HG02763 (cell line): Measurements from ENCODE around the gene HAUS3.
"Not testable (repeated sequence)": the region's sequence is repeated elsewhere in the genome, so short reads cannot be mapped to it uniquely, and the experiment has no call there.

ENCODE experiments used
- ATAC-seq: cut with Tn5 transposase; IDR thresholded peaks from one replicate; pipeline ENCODE4 v1.9.1; 2021; ENCODE audit warnings: mild to moderate bottlenecking, moderate library complexity; ENCODE audit not compliant: unreplicated experiment

The HAUS3 gene

GRCh38 chr4:2222838-2223237 is 19.1 kb downstream of the HAUS3 start:
- ATAC-seq: no peak

GRCh38 chr4:2221378-2221777 is 20.5 kb downstream of the HAUS3 start:
- not testable (repeated sequence) for ATAC-seq

GRCh38 chr4:2220016-2220630 is 21.8 kb downstream of the HAUS3 start:
- ATAC-seq: no peak

- ATAC-seq: no peak
Measured at GRCh38 chr4:2219233-2219760, 22.6 kb downstream of the HAUS3 start.

DNA sequence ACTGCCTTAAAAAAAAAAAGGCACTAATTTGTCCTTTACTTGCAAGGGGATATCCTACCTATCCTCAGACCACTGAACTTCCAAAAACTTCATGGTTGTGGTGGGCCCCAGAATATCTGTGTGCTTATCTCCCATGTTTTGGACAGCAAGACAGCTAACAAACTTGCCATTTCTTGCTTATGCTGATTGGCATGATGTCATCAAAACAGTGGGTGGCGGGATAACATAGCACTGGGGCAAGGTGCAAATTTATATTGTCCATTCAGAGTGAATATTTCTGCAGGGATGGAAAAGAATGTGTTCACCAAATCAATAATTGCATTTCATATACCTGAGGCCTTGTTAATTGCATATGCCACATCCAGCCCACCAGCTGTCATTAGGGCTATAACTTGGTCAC is 23.5 kb downstream of the HAUS3 start:
- ATAC-seq: no peak

- ATAC-seq: no peak
Measured at GRCh38 chr4:2217726-2218125, 24.2 kb downstream of the HAUS3 start.

DNA sequence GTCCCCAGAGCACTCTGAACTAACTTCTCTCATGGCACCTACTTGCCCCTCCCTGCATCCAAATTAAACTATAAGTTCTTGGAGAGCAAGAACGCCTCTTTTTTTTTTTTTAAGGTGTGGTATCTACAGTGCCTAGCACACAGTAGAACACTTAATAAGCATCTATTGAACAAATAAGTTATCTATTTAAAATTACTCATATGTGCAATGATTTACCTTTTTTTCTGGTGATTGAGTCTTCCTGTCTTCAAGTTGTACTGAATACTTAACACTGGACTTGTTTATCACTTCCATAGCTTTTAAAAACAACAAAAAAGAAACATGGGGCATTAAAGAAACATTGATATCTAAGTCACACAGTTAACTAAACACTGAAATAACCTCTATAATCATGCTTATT is 29.1 kb downstream of the HAUS3 start:
- ATAC-seq: no peak

GRCh38 chr4:2202789-2203188 is 39.1 kb downstream of the HAUS3 start:
- not testable (repeated sequence) for ATAC-seq

GRCh38 chr4:2194496-2194895 is 47.4 kb downstream of the HAUS3 start:
- no peak for ATAC-seq

DNA sequence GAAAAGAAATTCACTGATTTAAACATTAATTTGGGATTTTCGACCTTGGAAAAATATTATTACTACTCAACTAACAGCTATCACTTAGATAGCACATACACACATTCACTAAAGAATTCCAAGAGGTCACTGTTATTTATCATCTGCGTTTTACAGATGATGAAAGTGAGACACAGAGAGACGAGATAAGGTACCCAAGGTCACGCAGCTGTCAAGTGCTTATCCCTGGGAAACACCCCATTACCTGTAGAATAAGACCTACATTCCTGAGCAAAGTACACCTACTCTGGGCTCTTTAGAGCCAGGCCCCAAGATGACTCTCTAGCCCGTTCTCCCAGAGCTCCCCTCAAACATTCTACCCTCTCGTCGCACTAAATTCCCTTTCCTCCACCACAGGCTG is 48.6 kb downstream of the HAUS3 start:
- ATAC-seq: no peak

- no peak for ATAC-seq
Measured at GRCh38 chr4:2186865-2187172, 55.1 kb downstream of the HAUS3 start.

GRCh38 chr4:2186133-2186864 is 55.6 kb downstream of the HAUS3 start:
- ATAC-seq: no peak

DNA sequence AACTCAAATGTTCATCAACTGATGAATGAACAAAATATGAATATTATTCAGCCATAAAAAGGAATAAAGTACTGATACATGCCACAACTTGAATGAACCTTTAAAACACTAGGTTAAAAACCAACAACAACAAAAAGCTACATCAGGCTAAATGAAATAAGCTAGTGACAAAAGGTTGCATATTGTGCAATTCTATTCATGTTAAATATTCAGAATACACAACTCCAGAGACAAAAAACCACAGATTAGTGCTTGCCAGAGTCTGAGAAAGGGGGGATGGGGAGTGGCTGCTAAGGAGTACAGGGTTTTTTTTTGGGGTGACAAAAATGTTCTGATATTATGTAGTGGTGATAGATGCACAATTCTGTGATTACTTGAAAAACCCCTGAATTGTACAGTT is 58.5 kb downstream of the HAUS3 start:
- no peak for ATAC-seq

GRCh38 chr4:2182994-2183393 is 58.9 kb downstream of the HAUS3 start:
- ATAC-seq: no peak

DNA sequence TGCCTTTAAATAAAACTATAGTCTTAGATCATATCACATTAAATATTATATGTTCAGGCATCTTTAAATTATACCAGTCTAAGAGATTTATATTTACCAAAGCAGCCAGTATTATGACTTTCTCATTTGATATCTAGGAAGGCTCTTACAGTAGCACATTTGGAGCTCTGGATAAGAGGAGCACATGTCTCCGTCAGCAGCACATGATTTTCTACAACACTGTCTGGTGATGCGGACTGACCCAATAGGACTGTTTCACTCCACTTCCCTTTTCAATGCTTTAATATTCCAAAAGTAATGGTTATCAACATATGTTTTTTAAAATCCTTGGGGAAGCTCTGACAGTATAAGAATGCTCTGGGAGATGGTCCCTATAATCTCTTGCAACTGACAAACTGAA is 61.5 kb downstream of the HAUS3 start:
- ATAC-seq: no peak

GRCh38 chr4:2179717-2180116 is 62.2 kb downstream of the HAUS3 start:
- no peak for ATAC-seq

GRCh38 chr4:2178986-2179385 is 62.9 kb downstream of the HAUS3 start:
- ATAC-seq: no peak
